Cardiac fibroblast (primary cell): ENCODE results near the gene LGR4.

Experiments
- DNase-seq, 2 donors: peaks; one replicate each; pipeline versions ENCODE4 v3.0.0 to v3.0.0-alpha.2; 2010; ENCODE audit warnings: low read depth in 2 of 2
- H3K4me3 ChIP-seq, 2 donors: replicated peaks in 1 of 2; 1 replicate in 1 of 2; 2 replicates in 1 of 2; pipeline ENCODE4 v1.5.1; 2011; ENCODE audit warnings: low read depth in 2 of 2, low read length in 2 of 2, mild to moderate bottlenecking in 2 of 2, moderate library complexity in 1 of 2
- CTCF ChIP-seq: IDR thresholded peaks from one replicate; pipeline ENCODE4 v1.5.1; 2011; ENCODE audit warnings: low read depth, mild to moderate bottlenecking, low read length, inconsistent platforms

Gene LGR4

GRCh38 chr11:27501100-27501499 lies 28.5 kb upstream of the LGR4 start:
- no peak for DNase-seq
- H3K4me3 ChIP-seq, result no peak overlapping the region
- TF ChIP-seq CTCF, result no peak

GRCh38 chr11:27497911-27498310 lies 25.3 kb upstream of the LGR4 start:
- H3K4me3 ChIP-seq, result no peak overlapping the region
- no peak for TF ChIP-seq CTCF
- no peak for DNase-seq

GRCh38 chr11:27497284-27497866 lies 24.8 kb upstream of the LGR4 start:
- DNase-seq, result peak; percentile 44 to 54
- no peak overlapping the region for H3K4me3 ChIP-seq
- TF ChIP-seq CTCF, result peak; percentile 39

GRCh38 chr11:27496461-27496860 lies 23.9 kb upstream of the LGR4 start:
- peak; percentile 14 to 40 for DNase-seq
- no peak overlapping the region for H3K4me3 ChIP-seq
- TF ChIP-seq CTCF, result no peak

GRCh38 chr11:27495710-27496300 lies 23.2 kb upstream of the LGR4 start:
- DNase-seq, result no peak
- TF ChIP-seq CTCF, result no peak
- no peak overlapping the region for H3K4me3 ChIP-seq

GRCh38 chr11:27489092-27489491 lies 16.5 kb upstream of the LGR4 start:
- no peak for DNase-seq
- H3K4me3 ChIP-seq, result no peak overlapping the region
- no peak for TF ChIP-seq CTCF

GRCh38 chr11:27487706-27488105 lies 15.1 kb upstream of the LGR4 start:
- H3K4me3 ChIP-seq, result no peak overlapping the region
- no peak for TF ChIP-seq CTCF
- DNase-seq, result no peak
